ENCODE results near the gene COG5. TPM values are rescaled to one million over a fixed set of nuclear protein-coding genes. Genes with fewer than 3 reads are reported as not detected.

Gene COG5
- polyA plus RNA-seq, 1 of the 3 experiments (the other 2 are of a cell fraction), result 21.2 TPM

- CTCF ChIA-PET, result interaction anchor here (1.1 to 1.4 kb wide), 2 partner anchors 25 to 50 kb away, joined by 3 read pairs; no protein-coding TSS in a partner anchor
- TF ChIP-seq NRF1 (IDR thresholded peaks at IDR 0.05; ENCODE audit: low read depth, low read length) (no peak), TAF1 (IDR thresholded peaks at IDR 0.05; ENCODE audit: borderline replicate concordance, low read depth, low read length) (no peak), EP300 (IDR thresholded peaks at IDR 0.05; ENCODE audit: borderline replicate concordance in 1 of 2, low read depth in 1 of 2, low read length in 1 of 2) (no peak), USF2 (IDR thresholded peaks at IDR 0.05; ENCODE audit: borderline replicate concordance, low read depth, low read length) (no peak), JUND (IDR thresholded peaks at IDR 0.05) (no peak), CHD2 (IDR thresholded peaks at IDR 0.05; ENCODE audit: low read length, partially characterized antibody) (no peak), GABPA (IDR thresholded peaks at IDR 0.05; ENCODE audit: low read depth) (no peak), RXRA (IDR thresholded peaks at IDR 0.05; ENCODE audit: borderline replicate concordance, low read depth) (no peak), SIN3A (IDR thresholded peaks at IDR 0.05; ENCODE audit: borderline replicate concordance, low read depth, low read length) (no peak), NFIC (IDR thresholded peaks at IDR 0.05; ENCODE audit: borderline replicate concordance) (no peak), USF1 (IDR thresholded peaks at IDR 0.05; ENCODE audit: borderline replicate concordance, low read depth) (no peak)
- TF ChIP-seq, protein P1, sequence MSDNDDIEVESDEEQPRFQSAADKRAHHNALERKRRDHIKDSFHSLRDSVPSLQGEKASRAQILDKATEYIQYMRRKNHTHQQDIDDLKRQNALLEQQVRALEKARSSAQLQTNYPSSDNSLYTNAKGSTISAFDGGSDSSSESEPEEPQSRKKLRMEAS (IDR thresholded peaks at IDR 0.05; ENCODE audit: low read depth), result no peak
Measured at GRCh38 chr7:107330478-107330877, 233.2 kb downstream of the COG5 start.

DNA sequence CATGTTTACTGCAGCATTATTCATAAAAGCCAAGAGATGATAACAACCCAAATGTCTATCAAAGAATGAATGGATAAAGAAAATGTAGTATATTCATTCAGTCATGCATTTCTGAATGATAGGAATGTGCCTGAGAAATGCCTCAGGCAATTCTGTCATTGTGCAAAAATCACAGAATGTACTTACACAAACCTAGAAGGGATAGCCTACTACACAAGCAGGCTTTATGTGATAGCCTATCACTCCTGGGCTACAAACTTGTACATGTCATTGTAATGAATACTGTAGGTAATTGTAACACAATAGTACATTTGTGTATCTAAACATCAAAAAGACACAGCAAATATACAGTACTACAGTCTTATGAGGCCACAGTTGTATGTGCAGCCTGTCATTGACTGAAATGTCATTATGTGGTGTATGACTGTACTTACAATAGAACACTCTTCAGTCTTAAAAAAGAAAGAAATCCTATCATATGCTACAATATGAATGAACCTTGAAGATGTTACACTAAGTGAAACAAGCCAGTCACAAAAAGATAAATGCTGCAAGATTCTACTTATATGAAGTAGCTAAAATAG, 235.6 kb downstream of the COG5 start:
- ChIA-PET CTCF (no interaction called here), POLR2A (no interaction called here)
- Histone ChIP-seq H3F3A (replicated peaks; ENCODE audit: insufficient read depth) (peaks cover 3% of the 10 kb centered on the region), H2AFZ (ENCODE audit: low read depth) (no peak overlapping the region), H3K4me2 (no peak overlapping the region), H3K9ac (no peak overlapping the region), H3K79me2 (ENCODE audit: insufficient read depth) (no peaks in the 10 kb centered on the region), H3K27ac (ENCODE audit: low read depth in 2 of 2, low read length in 1 of 2) (no peak overlapping the region), H3K36me3 (replicated peaks in 1 of 2; ENCODE audit: control insufficient read depth in 1 of 2, insufficient read depth in 2 of 2, low read length in 1 of 2) (peaks cover 2 to 14% of the 10 kb centered on the region in 2 experiments), H3K9me3 (no peaks in the 10 kb centered on the region; the same call in 1 of the 2 replicates), H3K4me1 (ENCODE audit: control insufficient read depth in 1 of 2, insufficient read depth in 2 of 2, low read depth in 1 of 2, low read length in 1 of 2) (no peaks in the 10 kb centered on the region), H4K20me1 (ENCODE audit: insufficient read depth) (no peaks in the 10 kb centered on the region), H3K4me3 (ENCODE audit: low read depth in 2 of 2, low read length in 1 of 2) (no peak overlapping the region), H3K27me3 (ENCODE audit: insufficient read depth) (no peaks in the 10 kb centered on the region), H3K9me2 (no peaks in the 10 kb centered on the region)
- TF ChIP-seq, protein P2, sequence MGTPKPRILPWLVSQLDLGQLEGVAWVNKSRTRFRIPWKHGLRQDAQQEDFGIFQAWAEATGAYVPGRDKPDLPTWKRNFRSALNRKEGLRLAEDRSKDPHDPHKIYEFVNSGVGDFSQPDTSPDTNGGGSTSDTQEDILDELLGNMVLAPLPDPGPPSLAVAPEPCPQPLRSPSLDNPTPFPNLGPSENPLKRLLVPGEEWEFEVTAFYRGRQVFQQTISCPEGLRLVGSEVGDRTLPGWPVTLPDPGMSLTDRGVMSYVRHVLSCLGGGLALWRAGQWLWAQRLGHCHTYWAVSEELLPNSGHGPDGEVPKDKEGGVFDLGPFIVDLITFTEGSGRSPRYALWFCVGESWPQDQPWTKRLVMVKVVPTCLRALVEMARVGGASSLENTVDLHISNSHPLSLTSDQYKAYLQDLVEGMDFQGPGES (IDR thresholded peaks at IDR 0.05; ENCODE audit: low read depth, low read length), result no peak
- no peak for TF ChIP-seq ELF1 (IDR thresholded peaks at IDR 0.05)
- no peak for TF ChIP-seq FOXM1 (IDR thresholded peaks at IDR 0.05; ENCODE audit: low read depth)
- no peak for TF ChIP-seq EZH2phosphoT487 (IDR thresholded peaks at IDR 0.05; ENCODE audit: borderline replicate concordance, low read depth)
- no peak for DNase-seq

More at GRCh38 chr7:107330478-107330877, 233.2 kb downstream of the COG5 start:
- Histone ChIP-seq H3K9me2 (no peaks in the 10 kb centered on the region), H3K27ac (ENCODE audit: low read depth in 2 of 2, low read length in 1 of 2) (no peak overlapping the region), H3K4me1 (ENCODE audit: control insufficient read depth in 1 of 2, insufficient read depth in 2 of 2, low read depth in 1 of 2, low read length in 1 of 2) (no peaks in the 10 kb centered on the region), H3K27me3 (ENCODE audit: insufficient read depth) (no peaks in the 10 kb centered on the region), H3F3A (replicated peaks; ENCODE audit: insufficient read depth) (no peaks in the 10 kb centered on the region), H3K36me3 (replicated peaks in 1 of 2; ENCODE audit: control insufficient read depth in 1 of 2, insufficient read depth in 2 of 2, low read length in 1 of 2) (peaks cover 0 to 8% of the 10 kb centered on the region in 2 experiments), H4K20me1 (ENCODE audit: insufficient read depth) (no peaks in the 10 kb centered on the region), H3K9me3 (no peaks in the 10 kb centered on the region; the same call in none of the 2 replicates), H3K4me2 (no peak overlapping the region), H3K4me3 (ENCODE audit: low read depth in 2 of 2, low read length in 1 of 2) (no peak overlapping the region), H3K9ac (no peak overlapping the region), H3K79me2 (ENCODE audit: insufficient read depth) (no peaks in the 10 kb centered on the region), H2AFZ (ENCODE audit: low read depth) (no peak overlapping the region)
- POLR2A ChIA-PET, result no interaction called here
- DNase-seq, result no peak

Measured in SK-N-SH (cell line).